IPS DF 4.7 (cell line): ENCODE results near the gene CEACAM19.
"Not testable (repeated sequence)": the region's sequence is repeated elsewhere in the genome, so short reads cannot be mapped to it uniquely, and the experiment has no call there.

Source experiments
- DNase-seq: peaks from one replicate; pipeline ENCODE4 v3.0.0-alpha.2; 2013; ENCODE audit warnings: low spot score; ENCODE audit errors: extremely low read depth

Gene CEACAM19

DNA sequence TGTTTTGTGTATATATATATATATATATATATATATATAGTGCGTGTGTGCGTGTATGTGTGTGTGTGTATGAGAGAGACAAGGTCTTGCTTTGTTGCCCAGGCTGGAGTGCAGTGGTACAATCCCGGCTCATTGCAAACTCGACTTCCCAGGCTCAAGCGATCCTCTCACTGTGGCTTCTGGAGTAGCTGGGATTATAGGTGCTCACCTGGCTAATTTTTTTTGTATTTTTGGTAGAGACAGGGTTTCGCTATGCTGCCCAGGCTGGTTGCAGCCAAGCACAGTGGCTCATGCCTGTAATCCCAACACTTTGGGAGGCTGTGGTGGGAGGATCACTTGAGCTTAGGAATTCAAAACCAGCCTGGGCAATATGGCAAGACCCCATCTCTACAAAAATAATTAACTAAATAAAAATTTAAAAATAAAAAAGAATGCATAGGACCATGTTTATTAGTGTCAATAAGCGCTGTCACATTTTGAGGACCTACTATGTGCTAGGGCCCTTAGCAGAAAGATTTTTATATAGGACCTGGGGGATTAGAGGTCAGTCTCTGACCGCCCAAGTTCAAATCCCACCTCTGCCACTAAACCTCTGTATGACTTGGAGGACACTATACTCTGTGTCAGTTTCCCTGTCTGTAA lies 25.8 kb upstream of the CEACAM19 start:
- no peak for DNase-seq

DNA sequence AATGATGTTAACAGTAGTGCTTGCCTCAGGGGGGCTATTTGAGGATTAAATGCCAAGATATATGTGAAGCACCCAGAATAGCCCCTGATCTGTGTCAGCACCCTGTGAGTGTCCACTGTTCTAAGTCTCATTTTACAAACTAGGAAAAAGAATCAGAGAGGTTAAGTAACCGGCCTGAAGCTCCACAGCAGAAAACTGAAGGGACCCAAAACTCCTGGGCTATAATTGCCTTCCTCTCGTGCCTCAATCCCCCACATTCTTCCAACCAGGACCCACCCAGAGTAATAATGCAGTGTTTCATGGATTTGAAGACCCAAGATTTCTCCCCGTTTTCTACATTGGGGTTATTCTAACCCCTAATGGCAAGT lies 25.2 kb upstream of the CEACAM19 start:
- no peak for DNase-seq

DNA sequence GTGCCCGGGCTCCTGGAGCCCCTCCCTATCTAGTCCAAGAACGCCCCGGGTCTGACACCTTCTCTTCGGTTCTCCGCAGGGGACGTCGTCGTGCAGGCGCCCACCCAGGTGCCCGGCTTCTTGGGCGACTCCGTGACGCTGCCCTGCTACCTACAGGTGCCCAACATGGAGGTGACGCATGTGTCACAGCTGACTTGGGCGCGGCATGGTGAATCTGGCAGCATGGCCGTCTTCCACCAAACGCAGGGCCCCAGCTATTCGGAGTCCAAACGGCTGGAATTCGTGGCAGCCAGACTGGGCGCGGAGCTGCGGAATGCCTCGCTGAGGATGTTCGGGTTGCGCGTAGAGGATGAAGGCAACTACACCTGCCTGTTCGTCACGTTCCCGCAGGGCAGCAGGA lies 24.1 kb upstream of the CEACAM19 start:
- DNase-seq: no peak

DNA sequence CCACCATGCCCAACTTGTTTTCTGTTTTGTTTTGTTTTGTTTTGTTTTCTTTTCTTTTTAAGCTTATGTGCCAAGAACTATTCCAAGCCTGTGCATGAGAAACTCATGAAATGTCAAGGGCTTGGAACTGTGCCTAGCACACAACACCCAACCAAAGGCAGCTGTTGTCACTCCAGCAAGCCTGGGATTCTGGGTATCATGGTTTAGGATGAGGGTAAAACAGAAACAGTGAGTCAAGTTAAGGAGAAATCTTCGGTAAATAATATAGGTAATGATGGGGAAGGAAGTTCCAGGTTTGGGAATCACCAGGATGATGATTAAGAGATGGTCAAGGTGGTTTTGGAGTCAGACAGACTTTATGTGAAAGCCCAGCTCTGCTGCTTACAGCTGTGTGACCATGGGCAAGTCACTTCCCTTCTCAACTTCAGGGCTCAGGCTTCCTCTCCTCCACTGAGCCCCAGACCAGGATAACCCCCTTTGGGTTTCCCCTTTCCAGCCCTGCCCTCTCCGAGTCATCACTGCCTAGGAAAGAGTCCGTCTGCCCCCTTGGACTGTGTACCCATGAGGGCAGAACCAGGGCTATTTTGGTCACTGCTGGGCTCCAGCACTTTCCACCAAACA lies 22.5 kb upstream of the CEACAM19 start:
- DNase-seq: no peak

DNA sequence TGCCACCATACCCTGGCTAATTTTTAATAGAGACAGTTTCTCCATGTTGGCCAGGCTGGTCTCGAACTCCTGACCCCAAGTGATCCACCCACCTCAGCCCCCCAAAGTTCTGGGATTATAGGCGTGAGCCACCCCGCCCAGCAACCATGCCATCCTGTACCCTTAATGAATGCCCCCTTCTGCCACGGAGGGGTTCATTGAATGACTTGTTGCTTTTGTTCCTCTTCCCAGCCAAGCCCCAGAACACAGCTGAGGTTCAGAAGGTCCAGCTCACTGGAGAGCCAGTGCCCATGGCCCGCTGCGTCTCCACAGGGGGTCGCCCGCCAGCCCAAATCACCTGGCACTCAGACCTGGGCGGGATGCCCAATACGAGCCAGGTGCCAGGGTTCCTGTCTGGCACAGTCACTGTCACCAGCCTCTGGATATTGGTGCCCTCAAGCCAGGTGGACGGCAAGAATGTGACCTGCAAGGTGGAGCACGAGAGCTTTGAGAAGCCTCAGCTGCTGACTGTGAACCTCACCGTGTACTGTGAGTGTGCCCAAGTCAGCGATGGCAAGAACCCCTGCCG lies 21.6 kb upstream of the CEACAM19 start:
- DNase-seq: no peak

DNA sequence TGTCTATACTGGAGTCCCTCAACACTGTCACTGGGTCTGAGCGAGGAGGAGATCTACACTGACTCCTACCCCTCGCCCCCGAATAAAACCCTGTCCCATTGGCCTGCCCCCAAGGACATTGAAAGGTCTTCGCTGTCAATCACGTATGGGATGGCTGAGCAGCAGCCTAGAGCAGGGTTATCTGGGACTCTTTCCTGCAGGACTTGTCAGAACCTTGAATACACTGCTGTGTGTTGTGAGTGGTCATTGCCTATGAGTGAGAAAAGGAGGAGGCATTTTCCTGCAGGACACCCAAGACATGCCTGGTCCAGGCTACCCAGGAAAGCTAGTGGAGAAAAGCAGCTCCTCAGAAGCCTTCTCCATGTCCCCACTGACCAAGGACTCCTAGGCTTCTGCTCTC lies 17.9 kb upstream of the CEACAM19 start:
- no peak for DNase-seq

DNA sequence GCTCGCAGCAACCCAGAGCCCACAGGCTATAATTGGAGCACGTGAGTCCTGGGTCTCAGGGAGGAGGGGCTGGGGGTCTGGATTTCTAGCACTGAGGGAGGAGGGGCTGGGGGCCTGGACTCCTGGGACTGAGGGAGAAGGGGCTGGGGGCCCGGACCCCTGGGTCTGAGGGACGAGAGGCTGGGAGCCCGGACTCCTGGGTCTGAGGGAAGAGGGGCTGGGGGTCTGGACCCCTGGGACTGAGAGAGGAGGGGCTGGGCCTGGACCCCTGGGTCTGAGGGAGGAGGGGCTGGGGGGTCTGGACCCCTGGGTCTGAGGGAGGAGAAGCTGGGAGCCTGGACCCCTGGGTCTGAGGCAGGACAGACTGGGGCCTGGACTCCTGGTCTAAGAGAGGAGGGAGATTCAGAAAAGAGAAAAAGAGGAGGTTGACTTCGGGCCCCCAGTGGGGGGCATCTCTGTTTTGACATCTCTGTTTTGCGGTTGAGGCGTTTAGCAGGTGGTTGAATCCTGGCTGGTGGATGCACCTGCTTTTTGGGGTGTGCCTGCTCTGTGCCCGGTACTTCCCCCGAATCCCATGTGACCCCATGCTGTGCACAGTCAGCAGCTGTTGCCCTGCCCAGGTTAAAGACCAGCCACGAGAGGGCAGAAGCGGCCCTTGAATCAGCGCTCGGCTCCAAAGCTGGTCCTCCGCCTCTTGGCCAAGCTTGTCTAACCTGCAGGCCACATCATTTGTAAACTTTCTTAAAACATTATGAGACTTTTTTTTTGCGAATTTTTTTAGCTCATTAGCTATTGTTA lies 17.1 kb upstream of the CEACAM19 start:
- no peak for DNase-seq

DNA sequence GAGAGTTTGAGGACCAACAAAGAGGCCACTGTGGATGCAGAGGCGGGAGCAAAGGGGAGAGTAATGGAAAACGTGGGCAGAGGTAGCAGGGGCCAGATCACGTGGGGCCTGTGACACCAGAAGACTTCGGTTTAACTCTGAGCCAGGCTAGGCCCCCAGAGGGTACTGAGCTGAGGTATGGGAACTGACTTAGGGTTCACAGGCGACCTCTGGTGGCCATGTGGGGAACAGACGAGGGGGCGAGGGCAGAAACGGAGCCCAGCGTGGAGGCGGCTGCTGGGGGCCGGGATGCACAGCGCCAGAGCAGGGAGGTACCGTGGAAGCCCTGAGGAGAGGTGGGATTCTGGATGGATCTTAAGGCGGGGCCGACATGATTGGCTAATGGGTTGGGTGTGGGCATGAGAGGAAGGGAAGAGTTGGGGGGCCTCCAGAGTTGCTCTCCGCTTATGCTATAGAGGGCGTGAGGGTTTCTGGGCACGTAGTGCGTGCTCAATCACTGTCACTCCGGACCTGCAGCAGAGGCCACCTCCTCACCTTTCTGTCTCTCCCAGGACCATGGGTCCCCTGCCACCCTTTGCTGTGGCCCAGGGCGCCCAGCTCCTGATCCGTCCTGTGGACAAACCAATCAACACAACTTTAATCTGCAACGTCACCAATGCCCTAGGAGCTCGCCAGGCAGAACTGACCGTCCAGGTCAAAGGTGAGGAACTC lies 13.9 kb upstream of the CEACAM19 start:
- DNase-seq: no peak

DNA sequence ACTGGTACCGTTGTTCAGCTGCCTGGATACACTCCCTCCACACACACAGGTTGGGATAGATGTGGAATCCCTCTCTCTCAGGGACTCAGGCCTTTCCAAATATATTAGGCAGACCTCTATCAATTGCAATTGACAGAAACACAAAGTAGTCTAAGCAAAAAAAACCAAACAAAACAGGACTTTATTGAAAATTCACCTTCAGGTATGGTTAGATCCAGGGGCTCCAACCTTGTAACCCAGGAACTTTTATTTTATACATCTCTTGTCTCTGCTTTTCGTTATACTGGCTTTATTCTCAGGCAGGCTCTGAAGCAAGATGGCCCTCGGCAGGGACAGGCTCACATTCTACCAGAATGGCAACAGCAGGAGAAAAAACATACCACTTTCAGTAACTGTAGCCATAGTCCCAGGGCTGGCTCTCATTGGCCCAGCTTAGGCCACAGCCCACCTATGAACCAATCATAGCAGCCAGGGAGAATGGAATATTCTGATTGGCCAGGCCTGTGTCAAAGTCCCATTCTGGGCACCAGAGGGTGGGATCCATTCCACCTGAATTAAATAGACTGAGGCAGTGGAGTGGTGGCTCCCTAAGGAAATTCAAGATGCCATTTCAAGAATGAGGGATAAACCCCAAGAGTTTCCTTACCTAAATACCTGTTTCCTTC lies 13.1 kb upstream of the CEACAM19 start:
- DNase-seq: no peak

DNA sequence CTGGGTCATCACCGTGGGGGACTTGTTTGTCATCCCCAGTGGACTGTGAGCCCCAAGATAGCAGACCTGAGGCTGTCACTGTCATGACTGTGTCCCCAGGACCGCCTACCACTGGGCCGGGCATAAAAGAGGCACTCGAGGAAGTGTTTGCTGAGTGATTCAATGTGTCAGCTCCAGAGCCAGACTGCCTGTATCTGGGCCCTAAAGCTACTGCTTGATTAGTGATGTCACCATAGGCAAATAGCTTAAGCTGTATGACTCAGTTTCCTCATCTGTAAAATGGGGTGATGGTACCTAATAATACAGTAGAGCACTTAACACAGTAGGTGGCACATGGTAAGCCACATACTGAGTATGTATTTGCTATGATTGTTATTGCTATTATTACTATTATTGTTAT lies 11.2 kb upstream of the CEACAM19 start:
- DNase-seq: no peak

DNA sequence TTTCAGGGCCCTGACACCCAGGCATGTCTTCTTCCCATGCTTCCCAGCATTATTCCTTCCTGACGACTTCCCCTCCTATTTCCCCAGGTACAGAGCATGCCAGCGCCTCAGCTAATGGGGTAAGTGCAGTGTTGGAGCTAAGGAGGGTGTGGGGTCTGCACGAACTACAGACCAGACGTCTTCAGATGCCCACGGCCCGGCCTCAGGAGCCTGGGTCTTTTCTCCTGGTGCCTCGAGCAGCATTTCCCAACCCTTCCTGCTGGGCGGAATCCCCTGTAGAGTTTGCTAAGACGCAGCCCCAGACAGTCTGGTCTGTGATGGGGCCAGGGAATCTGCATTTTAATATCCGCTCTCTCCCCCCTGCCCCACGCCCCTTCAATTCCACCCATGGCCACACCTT lies 10.1 kb upstream of the CEACAM19 start:
- no peak for DNase-seq

DNA sequence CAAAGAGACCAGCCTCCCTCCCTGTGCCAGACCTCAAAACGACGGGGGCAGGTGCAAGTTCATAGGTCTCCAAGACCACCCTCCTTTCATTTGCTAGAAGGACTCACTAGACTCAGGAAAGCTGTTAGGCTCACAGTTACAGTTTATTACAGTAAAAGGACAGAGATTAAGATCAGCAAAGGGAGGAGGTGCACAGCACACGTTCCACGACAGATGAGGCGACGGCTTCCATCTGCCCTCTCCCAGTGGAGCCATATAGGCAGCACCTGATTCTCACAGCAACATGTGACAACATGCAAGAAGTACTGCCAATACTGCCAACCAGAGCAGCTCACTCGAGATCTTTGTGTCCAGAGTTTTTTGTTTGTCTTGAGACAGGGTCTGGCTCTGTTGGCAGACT lies 9.4 kb upstream of the CEACAM19 start:
- no peak for DNase-seq

DNA sequence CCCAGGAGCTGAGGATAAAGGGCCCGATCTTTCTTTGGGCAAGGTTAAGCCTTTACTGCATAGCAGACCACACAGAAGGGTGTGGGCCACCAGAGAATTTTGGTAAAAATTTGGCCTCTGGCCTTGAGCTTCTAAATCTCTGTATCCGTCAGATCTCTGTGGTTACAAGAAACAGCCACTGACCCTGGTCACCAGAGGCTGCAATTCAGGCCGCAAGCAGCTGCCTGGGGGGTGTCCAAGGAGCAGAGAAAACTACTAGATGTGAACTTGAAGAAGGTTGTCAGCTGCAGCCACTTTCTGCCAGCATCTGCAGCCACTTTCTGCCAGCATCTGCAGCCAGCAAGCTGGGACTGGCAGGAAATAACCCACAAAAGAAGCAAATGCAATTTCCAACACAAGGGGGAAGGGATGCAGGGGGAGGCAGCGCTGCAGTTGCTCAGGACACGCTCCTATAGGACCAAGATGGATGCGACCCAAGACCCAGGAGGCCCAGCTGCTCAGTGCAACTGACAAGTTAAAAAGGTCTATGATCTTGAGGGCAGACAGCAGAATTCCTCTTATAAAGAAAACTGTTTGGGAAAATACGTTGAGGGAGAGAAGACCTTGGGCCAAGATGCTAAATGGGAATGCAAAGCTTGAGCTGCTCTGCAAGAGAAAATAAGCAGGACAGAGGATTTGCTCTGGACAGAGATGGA lies 8.4 kb upstream of the CEACAM19 start:
- DNase-seq: no peak

DNA sequence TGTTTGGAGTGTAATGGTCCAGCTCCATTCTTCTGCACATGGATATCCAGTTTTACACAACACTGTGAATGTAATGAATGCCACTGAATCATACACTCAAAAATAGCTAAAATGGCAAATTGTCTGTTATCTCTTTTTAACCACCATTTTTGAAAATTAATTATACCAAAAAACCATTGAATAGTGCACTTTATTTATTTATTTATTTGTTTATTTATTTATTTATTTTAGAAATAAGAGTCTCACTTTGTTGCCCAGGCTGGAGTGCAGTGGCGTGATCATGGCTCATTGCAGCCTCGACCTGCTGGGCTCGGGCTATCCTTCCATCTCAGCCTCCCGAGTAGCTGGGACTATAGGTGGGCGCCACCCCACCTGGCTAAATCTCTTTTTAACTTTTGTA lies 7.3 kb upstream of the CEACAM19 start:
- DNase-seq: no peak

DNA sequence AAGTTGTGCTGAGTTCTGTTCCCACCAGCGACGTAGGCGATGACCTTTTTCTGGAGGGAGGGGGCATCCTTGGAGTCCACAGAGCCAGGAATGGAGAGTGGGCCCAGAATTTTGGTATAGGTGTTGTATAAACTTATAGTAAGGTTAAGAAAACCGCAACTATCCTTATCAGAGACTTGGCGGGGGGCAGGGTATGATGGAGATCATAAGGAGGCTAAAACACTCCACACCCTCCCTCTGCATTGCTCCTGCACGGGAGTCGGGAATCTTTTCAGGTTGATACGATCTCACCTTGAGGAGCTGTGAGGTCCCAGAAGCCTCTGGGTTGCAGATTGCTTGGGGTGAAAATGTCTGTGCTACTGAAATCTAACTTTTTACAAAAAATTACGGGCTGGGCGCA lies 6.3 kb upstream of the CEACAM19 start:
- no peak for DNase-seq

DNA sequence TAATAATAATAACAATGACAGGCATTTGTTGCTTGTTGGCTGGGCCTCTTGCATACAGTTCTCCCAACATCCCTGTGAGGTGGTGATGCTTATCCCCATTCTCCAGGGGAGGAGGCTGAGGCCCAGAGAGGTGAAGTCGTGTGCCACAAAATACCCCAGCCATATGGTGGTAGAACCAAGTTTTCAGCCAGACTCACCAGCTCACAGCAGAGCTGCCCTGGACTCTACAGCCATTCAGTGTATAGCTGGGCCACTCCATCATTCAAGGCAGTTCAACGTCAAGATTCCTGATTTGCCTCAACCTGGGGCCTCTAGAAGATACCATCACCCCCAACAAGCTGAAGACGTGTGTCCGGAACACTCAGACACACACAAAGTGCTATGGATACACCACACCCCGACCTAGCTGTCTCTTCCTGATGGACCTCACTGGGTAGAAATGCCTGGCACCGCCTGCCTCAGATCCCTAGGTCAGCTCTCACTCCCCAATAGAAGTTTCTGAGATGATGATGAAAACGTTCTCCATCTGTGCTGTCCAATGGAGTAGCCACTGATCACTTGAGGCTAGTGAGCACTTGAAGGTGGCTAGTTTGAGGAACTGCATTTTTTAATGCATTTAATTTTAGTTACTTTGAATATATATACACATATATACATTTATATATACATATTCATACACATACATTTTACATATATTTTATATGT lies 4.3 kb upstream of the CEACAM19 start:
- no peak for DNase-seq

DNA sequence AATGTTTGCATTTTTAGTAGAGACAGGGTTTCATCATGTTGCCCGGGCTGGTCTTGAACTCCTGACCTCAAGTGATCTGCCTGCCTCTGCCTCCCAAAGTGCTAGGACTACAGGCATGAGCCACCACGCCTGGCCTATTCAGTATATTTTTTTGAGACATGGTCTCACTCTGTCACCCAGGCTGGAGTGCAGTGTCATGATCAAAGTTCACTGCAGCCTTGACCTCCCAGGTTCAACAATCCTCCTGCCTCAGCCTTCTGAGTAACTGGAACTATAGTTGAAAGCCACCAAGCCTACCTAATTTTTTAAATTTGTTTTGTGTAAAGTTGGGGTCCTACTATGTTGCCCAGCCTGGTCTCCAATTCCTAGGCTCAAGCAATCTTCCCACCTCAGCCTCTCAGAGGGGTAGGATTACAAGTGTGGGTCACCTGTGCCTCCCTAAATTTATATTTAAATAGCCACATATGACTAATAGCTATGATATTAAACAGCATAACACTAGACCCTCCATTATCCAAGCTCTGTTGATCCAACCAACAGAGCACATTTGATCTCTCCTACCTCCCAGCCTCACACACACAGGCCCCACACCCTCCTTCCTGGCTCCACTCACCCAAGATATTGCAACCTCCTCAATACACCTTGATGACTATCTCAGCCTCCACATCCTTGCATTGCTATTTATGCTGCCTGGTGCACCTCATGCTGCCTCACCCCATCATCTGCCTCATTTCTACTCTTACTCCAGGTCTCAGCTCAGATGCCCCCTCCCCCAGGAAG lies 2.1 kb upstream of the CEACAM19 start:
- DNase-seq: no peak

DNA sequence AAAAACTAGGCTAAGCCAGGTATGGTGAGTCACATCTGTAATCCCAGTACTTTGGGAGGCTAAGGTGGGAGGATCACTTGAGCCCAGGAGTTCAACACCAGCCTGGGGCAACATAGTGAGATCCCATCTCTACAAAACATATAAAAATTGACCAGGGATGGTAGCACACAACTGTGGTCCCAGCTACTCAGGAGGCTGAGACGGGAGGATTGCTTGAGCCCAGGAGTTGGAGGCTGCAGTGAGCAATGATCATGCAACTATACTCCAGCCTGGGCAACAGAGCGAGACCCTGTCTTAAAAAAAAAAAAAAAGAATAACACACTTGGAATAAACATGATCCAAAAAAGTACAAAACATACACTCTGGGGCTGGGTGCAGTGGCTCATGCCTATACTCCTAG lies 1.3 kb upstream of the CEACAM19 start:
- not testable (repeated sequence) for DNase-seq

DNA sequence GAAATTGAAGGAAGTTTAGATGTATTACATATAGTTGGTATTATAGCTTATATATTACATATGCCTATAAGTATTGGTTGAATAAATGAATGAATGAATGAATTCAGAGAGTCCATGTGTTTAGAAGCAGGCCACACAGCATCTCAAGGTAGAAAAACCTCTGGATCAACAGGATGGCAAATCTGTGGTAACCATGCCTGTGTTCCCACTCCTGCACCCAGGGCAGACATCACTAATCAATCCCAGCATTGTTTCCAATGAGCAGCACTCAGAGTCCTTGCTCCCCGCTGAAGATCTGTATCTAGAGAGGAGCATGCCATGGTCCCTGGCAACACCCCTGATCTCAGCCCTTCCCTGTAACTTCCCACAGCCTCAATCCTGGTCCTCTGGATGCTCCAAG lies 944 bp downstream of the CEACAM19 start:
- DNase-seq: no peak
